GM12878 (cell line): ENCODE measurements around the gene MMP7. TPM values are rescaled to one million over a fixed set of nuclear protein-coding genes. Genes with fewer than 3 reads are reported as not detected.

Source experiments
- BMI1 ChIP-seq: fragments of 450-650 bp; IDR thresholded peaks from 2 replicates; pipeline ENCODE4 v1.6.1; 2016; ENCODE audit warnings: mild to moderate bottlenecking, moderate library complexity, borderline replicate concordance
- CEBPZ ChIP-seq: fragments of 150-350 bp; IDR thresholded peaks from 2 replicates; pipeline ENCODE4 v1.6.1; 2016; ENCODE audit warnings: low read depth, low read length
- E4F1 ChIP-seq: fragments of 450-650 bp; IDR thresholded peaks from 2 replicates; pipeline ENCODE4 v1.6.1; 2018; ENCODE audit warnings: borderline replicate concordance, mild to moderate bottlenecking; ENCODE audit not compliant: partially characterized antibody
- ELK1 ChIP-seq: IDR thresholded peaks from 2 replicates; pipeline ENCODE4 v1.6.1; 2012; ENCODE audit warnings: low read depth, low read length, improper control_type of control experiment
- MEF2A ChIP-seq: IDR thresholded peaks from 2 replicates; pipeline ENCODE4 v1.6.1; 2011; ENCODE audit warnings: low read depth, mild to moderate bottlenecking, low read length, moderate library complexity; ENCODE audit not compliant: insufficient read depth
- NKRF ChIP-seq: fragments of 450-650 bp; conservative IDR thresholded peaks from 2 replicates; pipeline ENCODE4 v1.6.1; 2017; ENCODE audit warnings: mild to moderate bottlenecking, moderate library complexity
- POLR2A ChIP-seq: IDR thresholded peaks from 2 replicates; pipeline ENCODE4 v1.6.1; 2011; ENCODE audit warnings: low read depth, mild to moderate bottlenecking, low read length
- SUZ12 ChIP-seq: fragments of 200-600 bp; sonication (generic); IDR thresholded peaks from one replicate; pipeline ENCODE4 v1.6.1; 2018; ENCODE audit warnings: antibody characterized with exemption, mild to moderate bottlenecking; ENCODE audit not compliant: unreplicated experiment
- polyA plus RNA-seq, 11 experiments: library from polyadenylated mRNA; depleted of rRNA in 4 of 11; unstranded in 6 of 11; stranded (reverse) in 5 of 11; fragments of >200 nt; fragmentation: Nextera tagmentation in 4 of 11; fragmentation: Illumina TruSeq in 1 of 11; extraction: Ambion mirVana in 4 of 11; extraction: Trizol in 1 of 11; gene quantifications; 1 replicate in 1 of 11; 2 replicates in 10 of 11; pipeline versions ENCODE4 v1.2.1 to v1.2.3, GENCODE V29; 2011 to 2016; ENCODE audit warnings: inconsistent platforms in 2 of 11, missing spikeins in 2 of 11, low read depth in 1 of 11
- total RNA-seq, 4 experiments: library from RNA; depleted of rRNA in 3 of 4; stranded (reverse); fragments of >200 nt in 3 of 4; fragmentation: Illumina TruSeq in 1 of 4; extraction: Trizol in 1 of 4; gene quantifications; 2 replicates each; pipeline versions ENCODE4 v1.2.1 to v1.2.3, GENCODE V29; 2013 to 2021

MMP7 gene
- total and polyA plus RNA-seq, 10 of the 15 experiments (the other 5 are each of a cell fraction or from before 2014, with no cell fraction given), result 0.63 to 18.0 (median 1.1) TPM

- TF ChIP-seq NKRF, result no peak
- TF ChIP-seq E4F1, result no peak
- no peak for TF ChIP-seq POLR2A
- TF ChIP-seq SUZ12, result no peak
- no peak for TF ChIP-seq BMI1
- no peak for TF ChIP-seq CEBPZ
- TF ChIP-seq MEF2A, result no peak
- TF ChIP-seq ELK1, result no peak
Observed at GRCh38 chr11:102555091-102555490, 24.5 kb upstream of the MMP7 start (continued).
